HepG2 (cell line): Measurements from ENCODE around the gene ZNF860. TPM values are rescaled to one million over a fixed set of nuclear protein-coding genes. Genes with fewer than 3 reads are reported as not detected.

Experiments
- ATAC-seq: fragments of 200-7000 bp; cut with Tn5 transposase; 3 replicates; pipeline ENCODE4 v1.9.1; 2020; ENCODE audit warnings: mild to moderate bottlenecking, moderate library complexity
- BruUV-seq: library from RNA; stranded (reverse); fragments of 400-500 nt; replicated peaks from 2 replicates; lab custom pipeline; 2021; lab: Mats Ljungman, UMichigan
- CTCF ChIA-PET: fragments of 300-600 bp; formaldehyde crosslinking; extraction: SDS; loops from one replicate; lab custom pipeline; 2021; ENCODE audit warnings: low total read pairs, inconsistent platforms, low intra/inter-chr PET ratio; lab: Yijun Ruan, JAX
- POLR2A ChIA-PET: fragments of 350-600 bp; sonication (Branson Sonifier 250); formaldehyde crosslinking; loops from one replicate; lab custom pipeline; 2020; ENCODE audit warnings: antibody characterized with exemption, inconsistent platforms; lab: Yijun Ruan, JAX
- DNase-seq: peaks from one replicate; pipeline ENCODE4 v3.0.0-alpha.2; 2015; ENCODE audit warnings: low spot score
- FAIRE-seq: peaks from 3 replicates; lab custom pipeline; 2011; peaks lifted over from hg19 to GRCh38; lab: Jason Lieb, UNC
- H2AFZ ChIP-seq: one replicate; pipeline ENCODE4 v1.6.1; 2011; ENCODE audit warnings: low read length, inconsistent platforms
- H3K27ac ChIP-seq: fragments of 300-600 bp; 3 replicates; pipeline ENCODE4 v1.8.0; 2011; ENCODE audit warnings: mixed run types, mild to moderate bottlenecking, mixed read lengths, low read length, inconsistent platforms; ENCODE audit not compliant: insufficient read depth; ENCODE audit errors: extremely low read length
- H3K27me3 ChIP-seq, 2 experiments: fragments of 200-600 bp in 1 of 2; 2 replicates in 1 of 2; 3 replicates in 1 of 2; pipeline versions ENCODE4 v1.6.0 to v1.8.0; 2011; ENCODE audit warnings: low read length in 2 of 2, mild to moderate bottlenecking in 2 of 2, moderate library complexity in 2 of 2, inconsistent platforms in 1 of 2; ENCODE audit not compliant: insufficient read depth in 2 of 2, control insufficient read depth in 1 of 2
- H3K36me3 ChIP-seq, 2 experiments: fragments of 200-600 bp in 1 of 2; replicated peaks in 1 of 2; 2 replicates in 1 of 2; 3 replicates in 1 of 2; pipeline versions ENCODE4 v1.5.1 to v1.8.0; 2011; ENCODE audit warnings: low read length in 2 of 2, inconsistent platforms in 1 of 2; ENCODE audit not compliant: insufficient read depth in 2 of 2, control insufficient read depth in 1 of 2
- H3K4me1 ChIP-seq: 2 replicates; pipeline ENCODE4 v1.5.1; 2012; ENCODE audit warnings: low read length, inconsistent platforms; ENCODE audit not compliant: insufficient read depth
- H3K4me2 ChIP-seq: 2 replicates; pipeline ENCODE4 v1.6.0; 2011; ENCODE audit warnings: low read depth, low read length, inconsistent platforms
- H3K4me3 ChIP-seq, 3 experiments: fragments of 200-600 bp in 1 of 3; sonication (generic), shearing (Covaris generic) in 1 of 3; replicated peaks in 1 of 3; 2 replicates each; pipeline ENCODE4 v1.5.1; 2011 to 2016; ENCODE audit warnings: low read length in 3 of 3, inconsistent platforms in 2 of 3, low read depth in 2 of 3, mild to moderate bottlenecking in 2 of 3, control low read depth in 1 of 3, mixed read lengths in 1 of 3; ENCODE audit not compliant: insufficient read depth in 1 of 3
- H3K79me2 ChIP-seq: one replicate; pipeline ENCODE4 v1.6.1; 2011; ENCODE audit warnings: low read length, inconsistent platforms; ENCODE audit not compliant: insufficient read depth
- H3K9ac ChIP-seq: 2 replicates; pipeline ENCODE4 v1.6.0; 2011; ENCODE audit warnings: mild to moderate bottlenecking, low read depth, low read length, inconsistent platforms; ENCODE audit not compliant: insufficient read depth
- H3K9me3 ChIP-seq: 2 replicates; pipeline ENCODE4 v1.5.1; 2012; ENCODE audit warnings: mild to moderate bottlenecking, low read length
- H4K20me1 ChIP-seq: 2 replicates; pipeline ENCODE4 v1.6.0; 2011; ENCODE audit warnings: inconsistent platforms, mild to moderate bottlenecking, low read length, moderate library complexity; ENCODE audit not compliant: insufficient read depth
- ZNF510 ChIP-seq: sonication (generic); formaldehyde crosslinking; IDR thresholded peaks from 2 replicates; pipeline ENCODE4 v1.4.0; 2020; ENCODE audit warnings: low read depth, mild to moderate bottlenecking, missing genetic modification reagents
- ZNF609 ChIP-seq: sonication (generic); formaldehyde crosslinking; IDR thresholded peaks from 2 replicates; pipeline ENCODE4 v1.4.0; 2020; ENCODE audit warnings: mild to moderate bottlenecking, missing genetic modification reagents, borderline replicate concordance
- WGBS: methylation state at CpG from one replicate; pipeline ENCODE4 v1.1.6; 2017; ENCODE audit warnings: low lambda C conversion rate; 5-methylcytosine and 5-hydroxymethylcytosine counted together
- in situ Hi-C: cut with HindIII; loops from 2 replicates; pipeline ENCODE4 v1.10.0; 2017; ENCODE audit warnings: low pct_unique_long_range_greater_than_20kb; ENCODE audit not compliant: extremely low pct_ligation_motif_present
- intact Hi-C: fragments of 100-400 bp; cut with micrococcal nuclease; formaldehyde crosslinking; loops from one replicate; pipeline ENCODE4 v1.10.0; 2022; ENCODE audit not compliant: unreplicated experiment
- polyA plus RNA-seq, 8 experiments: library from polyadenylated mRNA; depleted of rRNA in 3 of 8; stranded (reverse) in 7 of 8; unstranded in 1 of 8; fragments of >200 nt; fragmentation: Illumina TruSeq in 4 of 8; extraction: Trizol in 4 of 8; gene quantifications; 2 replicates each; pipeline versions ENCODE4 v1.2.1 to v1.2.3, GENCODE V29; 2011 to 2016; ENCODE audit warnings: low read depth in 4 of 8, missing spikeins in 1 of 8, mixed read lengths in 1 of 8; ENCODE audit not compliant: insufficient read depth in 1 of 8
- total RNA-seq, 5 experiments: library from RNA; depleted of rRNA; stranded (reverse); fragments of >200 nt; fragmentation: Illumina TruSeq; extraction: Trizol; gene quantifications; 2 replicates each; pipeline ENCODE4 v1.2.3, GENCODE V29; 2016; ENCODE audit warnings: low read depth in 1 of 5

Gene ZNF860
- total and polyA plus RNA-seq, 2 of the 13 experiments (the other 11 are each of a cell fraction or from before 2014, with no cell fraction given): 0.55 to 0.73 TPM

DNA sequence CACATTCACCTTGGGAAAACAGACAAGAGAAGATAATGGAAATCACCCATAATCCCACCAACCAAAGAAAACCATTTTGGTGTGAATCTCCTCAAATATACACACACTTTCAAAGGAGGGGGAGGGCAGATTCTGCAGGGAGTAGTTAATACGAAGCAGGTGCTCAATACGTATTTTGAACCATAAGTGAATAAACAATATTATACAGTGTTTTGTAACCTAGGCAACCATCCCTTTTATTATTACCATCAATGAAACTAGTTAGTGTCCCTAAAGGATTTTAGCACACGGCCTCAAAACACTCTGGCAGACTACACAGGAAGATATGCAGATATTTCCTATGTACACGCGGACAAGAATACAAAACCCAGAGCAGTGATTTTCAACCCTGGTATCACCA lies 6.6 kb upstream of the ZNF860 start:
- ChIA-PET POLR2A (no interaction called here), CTCF (no interaction called here)
- peak overlapping the region; percentile 29 for H3K27ac ChIP-seq
- H4K20me1 ChIP-seq: no peaks in the 10 kb centered on the region
- intact Hi-C loops (loop anchor here (5.0 kb wide), 1 partner anchor 58 kb away; no protein-coding TSS in a partner anchor), in situ Hi-C loops (no loop called here)
- peak overlapping the region; percentile 37 for H3K4me2 ChIP-seq
- WGBS: 80% methylated on average over 5 of the region's 5 CpGs
- no peak for FAIRE-seq
- H3K27me3 ChIP-seq: no peaks in the 10 kb centered on the region
- no peak for TF ChIP-seq ZNF609 (CRISPR knock-in tag)
- TF ChIP-seq ZNF510 (CRISPR knock-in tag): 0 out of 2 replicates have a peak, but pooled peaks have one; percentile 1
- no peaks in the 10 kb centered on the region for H3K9me3 ChIP-seq
- BruUV-seq: no TSS peak
- H3K4me3 ChIP-seq: no peak overlapping the region; a peak in 1 of 6 replicates
- ATAC-seq: no peak
- DNase-seq: no peak
- H3K4me1 ChIP-seq: peaks cover 97% of the 10 kb centered on the region
- H3K79me2 ChIP-seq: peaks cover 94% of the 10 kb centered on the region
- H3K36me3 ChIP-seq: 0 out of 5 replicates have a peak, but pooled peaks cover 0 to 2% of the 10 kb centered on the region in 2 experiments
- H3K9ac ChIP-seq: peak overlapping the region; percentile 21
- H2AFZ ChIP-seq: no peak overlapping the region
